ENCODE results near the gene DMXL2.

The DMXL2 gene

GRCh38 chr15:51483985-51484384 lies 138.6 kb downstream of the DMXL2 start:
- no peak for DNase-seq (ENCODE audit: low spot score)
- in situ Hi-C loops (cut with MboI; ENCODE audit: low sequenced_read_pairs, unreplicated experiment) = no loop called here
- TF ChIP-seq CTCF (IDR thresholded peaks at IDR 0.05; ENCODE audit: borderline replicate concordance, control extremely low read depth, extremely low read depth, insufficient read depth, missing control alignments) = no peak

- no peak for TF ChIP-seq CTCF (IDR thresholded peaks at IDR 0.05; ENCODE audit: borderline replicate concordance, control extremely low read depth, extremely low read depth, insufficient read depth, missing control alignments)
- no peak for DNase-seq (ENCODE audit: low spot score)
- in situ Hi-C loops (cut with MboI; ENCODE audit: low sequenced_read_pairs, unreplicated experiment) = no loop called here
Measured at GRCh38 chr15:51483520-51483919, 139.1 kb downstream of the DMXL2 start.

GRCh38 chr15:51475736-51476135 lies 146.8 kb downstream of the DMXL2 start:
- no peak for DNase-seq (ENCODE audit: low spot score)
- no peak for TF ChIP-seq CTCF (IDR thresholded peaks at IDR 0.05; ENCODE audit: borderline replicate concordance, control extremely low read depth, extremely low read depth, insufficient read depth, missing control alignments)
- in situ Hi-C loops (cut with MboI; ENCODE audit: low sequenced_read_pairs, unreplicated experiment) = no loop called here

GRCh38 chr15:51470512-51470911 lies 152.1 kb downstream of the DMXL2 start:
- no peak for TF ChIP-seq CTCF (IDR thresholded peaks at IDR 0.05; ENCODE audit: borderline replicate concordance, control extremely low read depth, extremely low read depth, insufficient read depth, missing control alignments)
- in situ Hi-C loops (cut with MboI; ENCODE audit: low sequenced_read_pairs, unreplicated experiment) = no loop called here
- no peak for DNase-seq (ENCODE audit: low spot score)

GRCh38 chr15:51460796-51461195 lies 161.8 kb downstream of the DMXL2 start:
- no peak for TF ChIP-seq CTCF (IDR thresholded peaks at IDR 0.05; ENCODE audit: borderline replicate concordance, control extremely low read depth, extremely low read depth, insufficient read depth, missing control alignments)
- in situ Hi-C loops (cut with MboI; ENCODE audit: low sequenced_read_pairs, unreplicated experiment) = no loop called here
- DNase-seq (ENCODE audit: low spot score) = no peak

- DNase-seq (ENCODE audit: low spot score) = no peak
- in situ Hi-C loops (cut with MboI; ENCODE audit: low sequenced_read_pairs, unreplicated experiment) = no loop called here
Measured at GRCh38 chr15:51450001-51450400, 172.6 kb downstream of the DMXL2 start.

More at GRCh38 chr15:51450001-51450400, 172.6 kb downstream of the DMXL2 start:
- no peak for TF ChIP-seq CTCF (IDR thresholded peaks at IDR 0.05; ENCODE audit: borderline replicate concordance, control extremely low read depth, extremely low read depth, insufficient read depth, missing control alignments)
